SK-N-MC (cell line): ENCODE data around the gene RNASEL.

Source experiments
- EZH2 ChIP-seq: fragments of 200-600 bp; sonication (generic); IDR thresholded peaks from one replicate; pipeline ENCODE4 v1.6.1; 2017; ENCODE audit warnings: antibody characterized with exemption
- POLR2AphosphoS5 ChIP-seq: IDR thresholded peaks from 2 replicates; pipeline ENCODE4 v1.6.1; 2012; ENCODE audit warnings: mild to moderate bottlenecking, low read depth, low read length, borderline replicate concordance

DNA sequence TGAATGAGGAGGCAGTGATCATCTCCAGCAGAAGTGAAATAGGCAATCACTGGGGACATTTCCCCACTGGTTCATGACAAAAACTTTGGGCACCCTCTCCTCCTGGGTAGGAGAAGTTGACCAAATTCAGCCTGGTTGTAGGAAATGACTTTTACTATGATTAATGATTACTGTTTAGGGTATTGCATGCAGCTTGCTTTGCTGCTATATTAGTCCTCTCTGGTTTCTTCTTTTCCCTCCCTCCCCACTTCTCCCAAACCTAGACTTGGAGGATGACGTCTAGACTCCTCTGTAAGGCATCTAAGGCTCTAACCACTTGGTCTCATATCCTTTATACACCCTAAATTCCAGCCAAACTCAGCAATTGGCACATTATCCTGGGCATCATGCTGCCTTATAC is 18.5 kb upstream of the RNASEL start:
- TF ChIP-seq POLR2AphosphoS5 (no peak), EZH2 (no peak)
